Mesothelial cell of epicardium (in vitro differentiated cells): ENCODE results near the gene CD8A. TPM values are rescaled to one million over a fixed set of nuclear protein-coding genes. Genes with fewer than 3 reads are reported as not detected.
"Not testable (repeated sequence)": the region's sequence is repeated elsewhere in the genome, so short reads cannot be mapped to it uniquely, and the experiment has no call there.

Experiments
- DNase-seq, 2 experiments: peaks; one replicate each; pipeline ENCODE4 v3.0.0; 2021; ENCODE audit warnings: low spot score in 2 of 2; ENCODE audit not compliant: unreplicated experiment in 2 of 2
- H3K27ac Mint-ChIP-seq: 2 replicates; pipeline ENCODE4 v1.8.0; 2021; ENCODE audit warnings: mixed read lengths
- H3K27me3 Mint-ChIP-seq: 2 replicates; pipeline ENCODE4 v1.8.0; 2021; ENCODE audit warnings: low read depth, mixed read lengths
- H3K36me3 Mint-ChIP-seq: 2 replicates; pipeline ENCODE4 v1.8.0; 2021; ENCODE audit warnings: mixed read lengths
- H3K4me1 Mint-ChIP-seq: 2 replicates; pipeline ENCODE4 v1.8.0; 2021; ENCODE audit warnings: mixed read lengths
- H3K4me3 Mint-ChIP-seq: 2 replicates; pipeline ENCODE4 v1.8.0; 2021; ENCODE audit warnings: mild to moderate bottlenecking, moderate library complexity, mixed read lengths
- H3K9me3 Mint-ChIP-seq: 2 replicates; pipeline ENCODE4 v1.8.0; 2021; ENCODE audit warnings: mixed read lengths
- CTCF ChIP-seq: fragments of 200-600 bp; sonication (generic); IDR thresholded peaks from one replicate; pipeline ENCODE4 v1.5.0; 2021; ENCODE audit warnings: antibody characterized with exemption; ENCODE audit not compliant: unreplicated experiment
- total RNA-seq: library from RNA; stranded (reverse); gene quantifications from 3 replicates; pipeline ENCODE4 v1.2.1, GENCODE V29; 2021

The CD8A gene
- total RNA-seq, 1 donor from 2014 or later, result 0.38 TPM

GRCh38 chr2:86751778-86752177 is 38.9 kb downstream of the CD8A start:
- TF ChIP-seq CTCF, result no peak
- Mint-ChIP-seq H3K4me3 (no peak overlapping the region), H3K36me3 (peaks cover 76% of the 10 kb centered on the region), H3K27me3 (no peaks in the 10 kb centered on the region), H3K4me1 (peaks cover 2% of the 10 kb centered on the region), H3K9me3 (peaks cover 33% of the 10 kb centered on the region), H3K27ac (no peak overlapping the region)
- DNase-seq, result no peak

- DNase-seq, result no peak
- Mint-ChIP-seq H3K27ac (no peak overlapping the region), H3K9me3 (peaks cover 33% of the 10 kb centered on the region), H3K4me3 (no peak overlapping the region), H3K27me3 (no peaks in the 10 kb centered on the region), H3K36me3 (peaks cover 68% of the 10 kb centered on the region), H3K4me1 (peaks cover 2% of the 10 kb centered on the region)
- no peak for TF ChIP-seq CTCF
These were observed 40.4 kb downstream of the CD8A start for GRCh38 chr2:86750240-86750839.

- H3K9me3 Mint-ChIP-seq, result peaks cover 33% of the 10 kb centered on the region
- DNase-seq, result no peak
- H3K36me3 Mint-ChIP-seq, result peaks cover 60% of the 10 kb centered on the region
- H3K27me3 Mint-ChIP-seq, result no peaks in the 10 kb centered on the region
- H3K4me3 Mint-ChIP-seq, result no peak overlapping the region
- TF ChIP-seq CTCF, result no peak
- no peak overlapping the region for H3K27ac Mint-ChIP-seq
- no peaks in the 10 kb centered on the region for H3K4me1 Mint-ChIP-seq
These were observed 42.7 kb downstream of the CD8A start for GRCh38 chr2:86747711-86748639.

DNA sequence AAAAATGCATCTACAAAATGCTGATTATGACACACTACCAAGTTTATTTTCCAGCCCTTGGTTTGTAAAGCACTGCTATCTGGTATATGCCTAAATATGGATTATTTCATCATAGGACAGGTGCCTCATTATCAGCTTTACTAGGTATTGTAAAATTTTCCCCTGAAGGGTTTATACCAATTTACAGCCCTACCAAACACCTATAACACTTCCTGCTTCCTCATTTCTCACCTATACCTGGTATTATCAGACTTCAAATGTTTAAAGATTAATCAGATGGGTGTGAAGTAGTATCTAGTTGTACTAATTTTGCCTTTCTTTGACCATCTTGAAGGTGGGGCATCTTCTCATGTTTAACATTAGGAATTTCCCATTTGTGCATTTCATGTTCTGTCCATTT is 43.8 kb downstream of the CD8A start:
- TF ChIP-seq CTCF, result no peak
- H3K36me3 Mint-ChIP-seq, result peaks cover 53% of the 10 kb centered on the region
- no peaks in the 10 kb centered on the region for H3K4me1 Mint-ChIP-seq
- no peak for DNase-seq
- peaks cover 24% of the 10 kb centered on the region for H3K9me3 Mint-ChIP-seq
- no peaks in the 10 kb centered on the region for H3K27me3 Mint-ChIP-seq
- no peak overlapping the region for H3K4me3 Mint-ChIP-seq
- no peak overlapping the region for H3K27ac Mint-ChIP-seq

DNA sequence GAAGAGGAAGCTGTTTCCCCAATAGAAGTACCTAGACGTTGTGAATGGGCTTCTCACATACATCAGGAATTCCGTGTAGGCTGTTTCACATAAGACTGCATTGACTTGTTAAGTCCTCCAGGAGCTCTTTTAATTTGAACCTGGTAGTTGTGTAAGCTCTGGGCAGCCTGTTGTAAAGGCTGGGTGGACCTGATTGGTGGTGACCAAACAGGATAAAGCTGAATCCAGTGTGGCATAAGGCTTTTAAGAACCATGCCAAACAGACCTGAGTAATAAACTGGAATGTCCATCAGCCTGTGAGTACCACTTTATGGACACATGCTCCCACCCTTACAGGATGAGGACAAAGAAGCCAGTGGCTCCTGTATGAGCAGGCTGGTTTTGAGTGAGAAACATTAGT is 46.6 kb downstream of the CD8A start:
- Mint-ChIP-seq H3K4me3 (no peak overlapping the region), H3K27ac (no peak overlapping the region), H3K36me3 (peaks cover 29% of the 10 kb centered on the region), H3K4me1 (no peaks in the 10 kb centered on the region), H3K27me3 (no peaks in the 10 kb centered on the region), H3K9me3 (peaks cover 4% of the 10 kb centered on the region)
- TF ChIP-seq CTCF, result no peak
- DNase-seq, result no peak

DNA sequence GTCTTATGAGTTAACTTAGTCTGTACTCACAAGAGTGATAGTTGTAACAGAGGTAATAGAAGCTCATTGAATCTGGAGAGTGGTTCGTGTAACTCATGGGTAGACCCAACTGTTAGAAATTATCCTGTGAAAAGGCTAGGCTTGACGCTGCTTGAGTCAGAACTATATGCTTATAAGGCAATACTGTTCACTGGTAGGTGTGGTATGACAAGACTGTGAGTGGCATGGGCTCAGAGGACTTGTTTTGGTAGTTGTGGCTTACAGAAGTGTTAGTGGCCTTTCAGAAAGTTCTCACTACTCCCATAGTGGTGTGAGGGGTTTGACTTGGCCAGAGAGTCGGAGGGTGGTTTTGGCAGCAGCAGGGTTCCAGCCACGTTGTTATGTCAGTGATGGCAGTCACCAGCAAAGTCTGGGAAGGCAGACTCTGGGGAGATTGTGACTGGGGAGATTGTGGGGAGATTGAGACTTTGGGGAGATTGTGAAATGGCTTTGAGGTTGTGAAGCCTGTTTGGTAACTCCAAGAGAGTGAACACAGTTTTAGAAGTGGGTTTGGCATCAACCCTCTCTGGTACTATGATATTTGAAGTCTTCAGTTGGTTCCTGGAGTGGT is 48.7 kb downstream of the CD8A start:
- H3K4me1 Mint-ChIP-seq, H3K27me3 Mint-ChIP-seq, H3K27ac Mint-ChIP-seq, H3K9me3 Mint-ChIP-seq, DNase-seq, H3K4me3 Mint-ChIP-seq: not testable (repeated sequence)
- peaks cover 16% of the 10 kb centered on the region for H3K36me3 Mint-ChIP-seq

DNA sequence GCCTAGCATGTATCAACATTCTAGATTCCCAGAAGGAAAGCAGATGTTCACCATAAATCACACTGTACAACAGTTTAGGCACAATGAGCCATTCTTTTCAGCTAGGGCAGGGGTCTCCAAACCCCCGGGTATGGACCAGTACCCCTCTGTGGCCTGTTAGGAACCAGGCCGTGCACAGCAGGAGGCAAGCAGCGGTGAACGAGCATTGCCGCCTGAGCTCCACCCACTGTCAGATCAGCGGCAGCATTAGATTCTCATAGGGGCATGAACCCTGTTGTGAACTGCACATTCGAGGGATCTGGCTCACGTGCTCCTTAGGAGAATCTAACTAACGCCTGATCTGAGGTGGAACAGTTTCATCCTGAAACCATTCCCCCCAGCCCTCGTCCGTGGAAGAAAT is 50.8 kb downstream of the CD8A start:
- H3K36me3 Mint-ChIP-seq, H3K4me3 Mint-ChIP-seq, H3K4me1 Mint-ChIP-seq, H3K9me3 Mint-ChIP-seq, H3K27ac Mint-ChIP-seq, H3K27me3 Mint-ChIP-seq, DNase-seq: not testable (repeated sequence)

DNA sequence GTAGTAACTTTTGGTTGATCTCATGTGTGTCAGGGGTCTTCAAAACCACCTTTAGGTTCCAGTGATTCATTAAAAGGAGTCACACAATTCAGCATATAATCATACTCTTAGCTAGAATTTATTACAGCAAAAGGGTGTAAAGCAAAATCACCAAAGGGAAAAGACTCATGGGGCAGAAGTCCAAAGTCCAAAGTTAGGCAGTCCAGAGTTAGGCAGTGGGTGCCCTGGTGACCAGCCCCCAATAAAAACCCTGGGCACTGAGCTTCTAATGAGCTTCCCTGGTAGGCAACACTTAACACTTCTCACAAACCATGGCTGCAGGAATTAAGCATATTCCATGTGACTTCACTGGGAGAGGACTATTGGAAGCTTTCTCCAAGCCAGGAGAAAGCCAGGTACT is 51.2 kb downstream of the CD8A start:
- not testable (repeated sequence) for H3K4me1 Mint-ChIP-seq, H3K9me3 Mint-ChIP-seq, H3K27me3 Mint-ChIP-seq, H3K4me3 Mint-ChIP-seq, H3K27ac Mint-ChIP-seq, DNase-seq, H3K36me3 Mint-ChIP-seq

- not testable (repeated sequence) for H3K4me3 Mint-ChIP-seq, H3K27ac Mint-ChIP-seq, H3K4me1 Mint-ChIP-seq, H3K9me3 Mint-ChIP-seq, DNase-seq, H3K36me3 Mint-ChIP-seq, H3K27me3 Mint-ChIP-seq
These were observed 55.8 kb downstream of the CD8A start for GRCh38 chr2:86734896-86735295.
